ENCODE data around the gene DNAH17.

GRCh38 chr17:78409191-78409928 is 167.8 kb downstream of the DNAH17 start:
- TF ChIP-seq CTCF (IDR thresholded peaks at IDR 0.05; ENCODE audit: low read length) (no peak), EZH2 (optimal IDR thresholded peaks at IDR 0.05; ENCODE audit: low read depth, low read length) (no peak)

Data from MM.1S (cell line).